GM23248 (cell line): ENCODE data around the gene EPHA3.

ENCODE experiments used
- EZH2 ChIP-seq: fragments of 200-600 bp; sonication (generic); IDR thresholded peaks from 2 replicates; pipeline ENCODE4 v1.6.1; 2018; ENCODE audit warnings: antibody characterized with exemption, mild to moderate bottlenecking; ENCODE audit not compliant: insufficient read depth, poor library complexity, severe bottlenecking
- EZH2phosphoT487 ChIP-seq: fragments of 200-600 bp; sonication (generic); IDR thresholded peaks from 2 replicates; pipeline ENCODE4 v1.6.1; 2018; ENCODE audit warnings: antibody characterized with exemption, moderate library complexity, mild to moderate bottlenecking, low read depth; ENCODE audit not compliant: insufficient read depth

DNA sequence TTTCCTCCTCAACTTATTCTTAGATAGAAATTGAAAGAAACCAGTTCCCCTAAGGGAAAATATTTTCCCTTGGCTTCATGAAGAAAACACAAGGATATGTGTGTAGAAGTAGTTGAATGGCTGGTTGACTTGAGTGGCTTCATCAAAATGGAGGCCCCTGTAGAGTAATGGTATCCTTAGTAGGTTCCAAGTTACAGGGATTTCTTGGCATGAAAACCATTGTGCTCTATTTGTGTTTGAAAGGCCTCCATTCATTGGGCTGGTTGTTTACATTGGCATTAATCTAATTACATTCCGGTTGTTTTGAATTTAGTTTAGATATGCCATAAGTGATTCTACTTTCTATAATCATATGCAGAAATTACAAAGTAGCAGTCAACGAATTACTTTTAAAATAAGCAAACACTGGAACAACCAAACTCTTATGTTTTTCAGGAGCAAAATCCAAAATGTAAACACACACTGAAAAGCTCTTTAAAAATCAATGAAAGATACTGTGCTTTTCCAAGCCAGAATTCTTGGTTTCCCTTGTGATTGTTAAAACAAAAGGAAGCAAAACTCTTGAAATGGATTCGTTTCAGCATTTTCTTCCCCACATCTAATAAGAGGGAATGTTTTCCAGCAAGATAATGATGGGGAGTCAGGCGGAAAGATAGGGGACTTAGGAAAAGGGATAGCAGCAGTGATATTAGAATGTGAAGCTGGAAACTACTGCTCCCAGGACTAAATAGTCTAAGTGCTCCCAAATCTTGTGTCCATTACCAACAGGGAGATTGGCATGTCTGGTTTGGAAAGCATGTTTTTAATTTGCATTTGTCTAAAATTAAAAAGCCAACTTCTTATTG, 77.0 kb downstream of the EPHA3 start:
- TF ChIP-seq EZH2phosphoT487 (no peak), EZH2 (no peak)
